Ovary (tissue), 3 donors: ENCODE data around the gene MAP4K4.

ENCODE experiments used
- CTCF ChIP-seq, 3 donors: fragments of 450-650 bp in 2 of 3; fragments of 200-600 bp in 1 of 3; IDR thresholded peaks; one replicate each; pipeline versions ENCODE4 v1.5.1 to v1.8.0; 2016 to 2022; ENCODE audit warnings: antibody characterized with exemption in 3 of 3, mild to moderate bottlenecking in 1 of 3
- EP300 ChIP-seq: sonication (generic); formaldehyde crosslinking; IDR thresholded peaks from one replicate; pipeline ENCODE4 v1.6.1; 2017; ENCODE audit warnings: antibody characterized with exemption
- POLR2A ChIP-seq: fragments of 450-650 bp; IDR thresholded peaks from one replicate; pipeline ENCODE4 v1.6.1; 2017; ENCODE audit warnings: antibody characterized with exemption, mild to moderate bottlenecking, moderate library complexity
- donor health status: DM: no; HTN: no; CAD: no.

GRCh38 chr2:101741775-101742520 lies 44.4 kb downstream of the MAP4K4 start:
- TF ChIP-seq CTCF (IDR thresholded peaks at IDR 0.05) = no peak
- TF ChIP-seq POLR2A = no peak
- no peak for TF ChIP-seq EP300
